Measurements from ENCODE around the gene FBLN1.

- TF ChIP-seq TAF1 (IDR thresholded peaks at IDR 0.05; ENCODE audit: low read depth, low read length), result no peak
- no peak for TF ChIP-seq POLR2A (IDR thresholded peaks at IDR 0.05; ENCODE audit: low read depth, low read length)
- TF ChIP-seq POLR2AphosphoS5 (IDR thresholded peaks at IDR 0.05; ENCODE audit: low read depth, low read length), result no peak
- TF ChIP-seq SPI1 (IDR thresholded peaks at IDR 0.05; ENCODE audit: low read depth, low read length), result no peak
Observed at GRCh38 chr22:45503050-45503815, 550 bp downstream of the FBLN1 start.

All from GM12891 (cell line).